Measurements from ENCODE around the gene DENND1B.

Gene DENND1B

DNA sequence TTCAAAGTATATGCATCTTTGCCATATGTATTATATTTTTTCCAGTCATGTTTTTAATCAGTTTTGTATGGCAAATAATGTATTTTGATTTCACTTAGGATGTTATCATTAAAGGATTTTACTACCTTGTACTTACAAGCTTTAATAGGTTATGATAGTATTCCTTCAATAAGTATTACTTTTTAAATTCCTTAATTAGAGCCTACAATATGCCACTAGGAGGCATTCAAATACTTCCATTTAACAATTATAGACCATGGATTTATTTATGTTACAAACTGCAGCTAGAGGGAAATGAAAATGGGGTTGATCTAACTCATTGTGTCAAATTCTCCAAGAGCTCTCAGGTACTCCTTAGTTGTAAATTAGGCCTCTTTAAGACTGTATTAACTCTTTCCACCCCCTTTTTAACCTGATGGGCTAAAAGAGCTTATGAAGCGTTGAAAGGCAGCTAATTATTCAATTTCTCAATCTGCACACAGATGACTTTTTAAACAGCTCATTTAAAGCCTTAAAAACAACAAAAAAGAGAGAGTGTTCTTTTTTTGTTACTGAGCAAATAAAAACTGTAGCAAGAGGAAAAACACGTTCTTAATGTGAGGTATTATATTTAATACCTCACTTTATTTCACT is 156.2 kb downstream of the DENND1B start:
- Histone ChIP-seq H3K4me2 (ENCODE audit: insufficient read depth, low read length) (no peak overlapping the region), H3K9me3 (ENCODE audit: insufficient read depth, low read length, severe bottlenecking) (no peaks in the 10 kb centered on the region), H2AFZ (ENCODE audit: low read depth, low read length) (no peak overlapping the region), H3K27me3 (ENCODE audit: insufficient read depth, low read length, poor library complexity) (no peaks in the 10 kb centered on the region), H3K9ac (ENCODE audit: low read depth, low read length) (no peak overlapping the region), H3K27ac (ENCODE audit: low read length) (no peak overlapping the region), H3K36me3 (ENCODE audit: insufficient read depth, low read length) (peaks cover 25% of the 10 kb centered on the region; the same call in 1 of the 2 replicates), H3K79me2 (ENCODE audit: insufficient read depth, low read length) (peaks cover 2% of the 10 kb centered on the region; the same call in 1 of the 2 replicates), H3K4me1 (ENCODE audit: insufficient read depth, low read length) (no peaks in the 10 kb centered on the region), H4K20me1 (ENCODE audit: insufficient read depth, low read length) (no peaks in the 10 kb centered on the region), H3K4me3 (ENCODE audit: low read depth in 1 of 2, low read length in 2 of 2) (no peak overlapping the region)
- TF ChIP-seq, protein P1, sequence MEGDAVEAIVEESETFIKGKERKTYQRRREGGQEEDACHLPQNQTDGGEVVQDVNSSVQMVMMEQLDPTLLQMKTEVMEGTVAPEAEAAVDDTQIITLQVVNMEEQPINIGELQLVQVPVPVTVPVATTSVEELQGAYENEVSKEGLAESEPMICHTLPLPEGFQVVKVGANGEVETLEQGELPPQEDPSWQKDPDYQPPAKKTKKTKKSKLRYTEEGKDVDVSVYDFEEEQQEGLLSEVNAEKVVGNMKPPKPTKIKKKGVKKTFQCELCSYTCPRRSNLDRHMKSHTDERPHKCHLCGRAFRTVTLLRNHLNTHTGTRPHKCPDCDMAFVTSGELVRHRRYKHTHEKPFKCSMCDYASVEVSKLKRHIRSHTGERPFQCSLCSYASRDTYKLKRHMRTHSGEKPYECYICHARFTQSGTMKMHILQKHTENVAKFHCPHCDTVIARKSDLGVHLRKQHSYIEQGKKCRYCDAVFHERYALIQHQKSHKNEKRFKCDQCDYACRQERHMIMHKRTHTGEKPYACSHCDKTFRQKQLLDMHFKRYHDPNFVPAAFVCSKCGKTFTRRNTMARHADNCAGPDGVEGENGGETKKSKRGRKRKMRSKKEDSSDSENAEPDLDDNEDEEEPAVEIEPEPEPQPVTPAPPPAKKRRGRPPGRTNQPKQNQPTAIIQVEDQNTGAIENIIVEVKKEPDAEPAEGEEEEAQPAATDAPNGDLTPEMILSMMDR (IDR thresholded peaks at IDR 0.05; ENCODE audit: borderline replicate concordance, extremely low read depth, low read length, poor library complexity, severe bottlenecking): peak; percentile 60
- no peak for TF ChIP-seq EZH2 (IDR thresholded peaks at IDR 0.05; ENCODE audit: borderline replicate concordance, low read depth, low read length, severe bottlenecking)
- DNase-seq (no peak), ATAC-seq (ENCODE audit: insufficient read depth, low read depth) (peak; percentile 59)

DNA sequence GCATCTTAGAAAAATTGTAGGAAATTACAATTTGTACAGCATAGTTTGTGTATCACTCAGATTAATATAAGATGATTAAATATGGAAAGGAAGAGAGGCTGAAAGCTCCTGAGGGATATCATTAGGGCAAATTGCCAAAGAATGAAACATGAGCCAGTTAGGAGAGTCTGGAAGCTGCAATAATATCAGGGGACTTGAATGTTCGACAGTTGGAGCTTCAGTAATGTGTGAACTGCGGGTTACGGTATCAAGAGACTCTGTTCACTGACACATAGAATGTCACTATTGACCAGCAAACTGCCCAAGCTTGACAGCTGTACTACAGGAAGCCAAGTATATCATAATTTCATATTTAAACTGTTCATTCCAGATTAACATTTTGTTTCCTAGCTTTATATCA is 157.2 kb downstream of the DENND1B start:
- Histone ChIP-seq H3K27ac (ENCODE audit: low read length) (no peak overlapping the region), H3K27me3 (ENCODE audit: insufficient read depth, low read length, poor library complexity) (no peaks in the 10 kb centered on the region), H3K4me1 (ENCODE audit: insufficient read depth, low read length) (no peaks in the 10 kb centered on the region), H3K4me2 (ENCODE audit: insufficient read depth, low read length) (no peak overlapping the region), H4K20me1 (ENCODE audit: insufficient read depth, low read length) (no peaks in the 10 kb centered on the region), H3K4me3 (ENCODE audit: low read depth in 1 of 2, low read length in 2 of 2) (no peak overlapping the region), H3K9ac (ENCODE audit: low read depth, low read length) (no peak overlapping the region), H3K79me2 (ENCODE audit: insufficient read depth, low read length) (peaks cover 2% of the 10 kb centered on the region; the same call in 1 of the 2 replicates), H3K36me3 (ENCODE audit: insufficient read depth, low read length) (peaks cover 25% of the 10 kb centered on the region; the same call in 1 of the 2 replicates), H3K9me3 (ENCODE audit: insufficient read depth, low read length, severe bottlenecking) (no peaks in the 10 kb centered on the region), H2AFZ (ENCODE audit: low read depth, low read length) (no peak overlapping the region)
- TF ChIP-seq EZH2 (IDR thresholded peaks at IDR 0.05; ENCODE audit: borderline replicate concordance, low read depth, low read length, severe bottlenecking): no peak
- ATAC-seq (ENCODE audit: insufficient read depth, low read depth) (no peak), DNase-seq (no peak)

DNA sequence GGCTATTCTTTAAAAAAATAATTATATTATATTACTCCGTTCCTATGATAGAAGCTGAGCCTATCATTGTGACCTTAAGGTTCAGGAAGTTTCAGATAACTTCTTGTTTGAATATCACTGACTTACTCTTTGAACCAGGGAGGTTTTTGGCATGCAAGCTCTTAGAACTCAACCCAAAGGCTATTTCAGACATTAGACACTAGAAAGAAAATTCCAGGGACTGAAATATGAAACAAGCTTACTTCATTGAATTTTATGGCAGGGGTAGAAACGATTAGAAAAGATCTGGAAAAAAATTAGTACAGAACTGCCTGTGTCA is 159.6 kb downstream of the DENND1B start:
- Histone ChIP-seq H2AFZ (ENCODE audit: low read depth, low read length) (no peak overlapping the region), H3K4me1 (ENCODE audit: insufficient read depth, low read length) (no peaks in the 10 kb centered on the region), H3K27me3 (ENCODE audit: insufficient read depth, low read length, poor library complexity) (no peaks in the 10 kb centered on the region), H3K4me3 (ENCODE audit: low read depth in 1 of 2, low read length in 2 of 2) (no peak overlapping the region), H3K9me3 (ENCODE audit: insufficient read depth, low read length, severe bottlenecking) (no peaks in the 10 kb centered on the region), H3K79me2 (ENCODE audit: insufficient read depth, low read length) (no peaks in the 10 kb centered on the region), H3K4me2 (ENCODE audit: insufficient read depth, low read length) (no peak overlapping the region), H3K36me3 (ENCODE audit: insufficient read depth, low read length) (peaks cover 25% of the 10 kb centered on the region; the same call in 1 of the 2 replicates), H4K20me1 (ENCODE audit: insufficient read depth, low read length) (no peaks in the 10 kb centered on the region), H3K27ac (ENCODE audit: low read length) (no peak overlapping the region), H3K9ac (ENCODE audit: low read depth, low read length) (no peak overlapping the region)
- ATAC-seq (ENCODE audit: insufficient read depth, low read depth) (no peak), DNase-seq (no peak)
- no peak for TF ChIP-seq EZH2 (IDR thresholded peaks at IDR 0.05; ENCODE audit: borderline replicate concordance, low read depth, low read length, severe bottlenecking)
- TF ChIP-seq, protein P1 (IDR thresholded peaks at IDR 0.05; ENCODE audit: borderline replicate concordance, extremely low read depth, low read length, poor library complexity, severe bottlenecking): no peak

DNA sequence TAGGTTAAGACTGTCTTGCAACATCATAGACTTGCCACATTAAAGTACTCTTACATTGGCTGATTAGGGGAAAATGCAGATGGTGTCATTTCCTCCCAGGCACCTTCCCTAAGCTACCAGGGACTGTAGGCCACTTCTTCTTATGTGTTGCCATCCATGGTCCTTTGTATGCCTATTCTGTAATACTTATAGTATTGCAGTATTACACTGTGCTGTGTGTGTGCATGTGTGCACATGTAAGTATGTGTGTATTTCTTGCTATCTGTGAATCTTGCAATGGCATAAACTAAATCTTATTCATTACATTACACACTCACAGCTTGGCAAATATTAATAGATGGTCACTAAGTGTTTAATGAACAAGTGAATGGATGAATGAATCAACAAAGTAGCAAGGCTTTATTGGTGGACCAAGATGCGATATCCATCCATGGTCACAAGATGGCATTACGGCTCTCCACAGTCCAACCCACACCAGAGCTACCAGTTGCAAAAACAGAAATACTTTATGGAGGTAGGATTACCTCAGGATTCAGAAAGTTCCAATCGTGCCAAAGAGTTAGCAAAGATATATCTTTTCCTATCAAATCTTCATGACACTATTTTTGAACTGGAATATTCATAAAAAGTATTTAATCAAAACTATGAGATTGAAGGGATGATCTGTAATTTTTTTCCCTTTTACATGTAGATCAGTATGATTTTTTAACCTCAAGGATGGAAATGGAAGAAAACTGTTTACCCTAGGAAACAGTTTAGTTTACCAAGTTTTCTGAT is 160.2 kb downstream of the DENND1B start:
- Histone ChIP-seq H3K9ac (ENCODE audit: low read depth, low read length) (no peak overlapping the region), H3K4me3 (ENCODE audit: low read depth in 1 of 2, low read length in 2 of 2) (no peak overlapping the region), H3K36me3 (ENCODE audit: insufficient read depth, low read length) (peaks cover 25% of the 10 kb centered on the region; the same call in 1 of the 2 replicates), H3K4me2 (ENCODE audit: insufficient read depth, low read length) (no peak overlapping the region), H3K27me3 (ENCODE audit: insufficient read depth, low read length, poor library complexity) (no peaks in the 10 kb centered on the region), H3K79me2 (ENCODE audit: insufficient read depth, low read length) (no peaks in the 10 kb centered on the region), H3K9me3 (ENCODE audit: insufficient read depth, low read length, severe bottlenecking) (no peaks in the 10 kb centered on the region), H3K27ac (ENCODE audit: low read length) (no peak overlapping the region), H2AFZ (ENCODE audit: low read depth, low read length) (no peak overlapping the region), H3K4me1 (ENCODE audit: insufficient read depth, low read length) (no peaks in the 10 kb centered on the region), H4K20me1 (ENCODE audit: insufficient read depth, low read length) (no peaks in the 10 kb centered on the region)
- ATAC-seq (ENCODE audit: insufficient read depth, low read depth) (peak; percentile 87), DNase-seq (peak; percentile 41)
- TF ChIP-seq, protein P1 (IDR thresholded peaks at IDR 0.05; ENCODE audit: borderline replicate concordance, extremely low read depth, low read length, poor library complexity, severe bottlenecking): peak; percentile 73
- TF ChIP-seq EZH2 (IDR thresholded peaks at IDR 0.05; ENCODE audit: borderline replicate concordance, low read depth, low read length, severe bottlenecking): no peak
